NOMO-1 treated with dmso at 0.1 percent for 144 hours (cell line): ENCODE measurements around the gene MYO18A.

Source experiments
- DNase-seq: peaks from one replicate; lab custom pipeline; 2025; ENCODE audit not compliant: unreplicated experiment; lab: John Stamatoyannopoulos, UW

Gene MYO18A

GRCh38 chr17:29038085-29038795 lies 142.0 kb downstream of the MYO18A start:
- no peak for DNase-seq

GRCh38 chr17:29037739-29038084 lies 142.5 kb downstream of the MYO18A start:
- DNase-seq, result no peak

- DNase-seq, result no peak
Observed at GRCh38 chr17:29036584-29036983, 143.6 kb downstream of the MYO18A start.

GRCh38 chr17:29034510-29034909 lies 145.7 kb downstream of the MYO18A start:
- no peak for DNase-seq

- DNase-seq, result no peak
Observed at GRCh38 chr17:29032857-29033197, 147.4 kb downstream of the MYO18A start.

GRCh38 chr17:29032013-29032856 lies 148.0 kb downstream of the MYO18A start:
- no peak for DNase-seq

GRCh38 chr17:29031488-29031887 lies 148.7 kb downstream of the MYO18A start:
- no peak for DNase-seq

GRCh38 chr17:29024316-29024952 lies 155.8 kb downstream of the MYO18A start:
- DNase-seq, result no peak

GRCh38 chr17:29022074-29022473 lies 158.1 kb downstream of the MYO18A start:
- no peak for DNase-seq

GRCh38 chr17:29021226-29021625 lies 159.0 kb downstream of the MYO18A start:
- no peak for DNase-seq
